ENCODE measurements around the gene RXRG.

DNA sequence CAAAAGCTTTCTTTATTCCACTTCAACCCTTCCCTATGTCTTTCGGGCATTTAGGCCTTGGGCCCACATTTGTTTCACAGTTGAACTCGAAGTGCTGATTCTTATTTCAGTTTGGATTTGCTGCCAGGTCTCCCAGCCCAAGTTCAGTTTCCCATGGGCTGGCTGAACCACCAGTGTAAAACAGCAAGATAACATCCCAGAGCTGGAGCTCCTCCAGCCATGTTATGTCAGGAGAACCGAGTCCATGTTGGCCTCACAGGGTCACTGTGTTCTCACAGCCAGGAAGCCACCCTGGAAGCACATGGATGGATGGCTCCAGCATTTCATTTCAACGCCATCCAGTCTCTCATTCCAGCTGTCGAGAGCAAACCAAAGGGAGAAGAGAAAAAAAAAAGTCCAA, 45.2 kb upstream of the RXRG start:
- TF ChIP-seq EZH2 (IDR thresholded peaks at IDR 0.05; ENCODE audit: insufficient read depth, poor library complexity, severe bottlenecking) (no peak), EZH2phosphoT487 (IDR thresholded peaks at IDR 0.05; ENCODE audit: insufficient read depth, low read depth) (no peak)

Data from GM23248 (cell line).